GM19468 (cell line): ENCODE results near the gene TAL2.

Source experiments
- ATAC-seq: cut with Tn5 transposase; IDR thresholded peaks from one replicate; pipeline ENCODE4 v1.9.1; 2021; ENCODE audit warnings: mild to moderate bottlenecking, moderate library complexity, moderate number of reproducible peaks; ENCODE audit not compliant: unreplicated experiment; ENCODE audit errors: extremely low read depth

The TAL2 gene

DNA sequence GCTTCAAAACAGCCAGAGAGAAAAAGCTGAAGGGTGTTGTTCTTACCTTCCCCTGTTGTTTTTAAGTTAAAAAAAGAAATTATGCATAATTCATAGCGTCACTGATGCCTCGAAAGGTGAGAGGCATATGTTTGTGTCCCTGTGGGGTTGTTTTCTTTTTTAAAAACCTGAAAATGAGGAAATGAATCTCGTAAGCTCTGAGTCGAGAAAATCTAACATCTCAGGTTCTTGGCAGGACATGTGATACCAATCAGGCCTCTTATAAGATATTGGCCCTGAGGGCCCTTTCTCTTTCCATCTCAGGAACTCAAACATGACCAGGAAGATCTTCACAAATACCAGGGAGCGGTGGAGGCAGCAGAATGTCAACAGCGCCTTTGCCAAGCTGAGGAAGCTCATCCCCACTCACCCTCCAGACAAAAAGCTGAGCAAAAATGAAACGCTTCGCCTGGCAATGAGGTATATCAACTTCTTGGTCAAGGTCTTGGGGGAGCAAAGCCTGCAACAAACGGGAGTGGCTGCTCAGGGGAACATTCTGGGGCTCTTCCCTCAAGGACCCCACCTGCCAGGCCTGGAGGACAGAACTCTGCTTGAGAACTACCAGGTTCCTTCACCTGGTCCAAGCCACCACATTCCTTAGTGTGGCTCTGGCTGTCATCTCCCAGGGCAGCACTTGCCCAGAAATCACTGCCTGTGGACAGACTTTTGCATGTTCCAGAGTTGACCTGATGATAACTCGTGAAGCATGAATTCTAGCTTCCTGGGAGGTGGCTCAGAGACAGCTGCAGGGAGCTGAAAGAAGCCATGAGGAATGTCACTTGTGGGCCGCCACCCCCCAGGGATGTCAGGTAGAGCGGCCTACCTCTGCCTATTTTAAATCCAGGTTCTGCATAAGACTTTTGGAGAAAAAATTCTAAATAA, at the start of gene TAL2:
TSS of gene TAL2 (plus strand) at position 274 of the 921 bp plus-strand sequence. CDS start at position 314, 40 bp downstream.
- ATAC-seq = peak; percentile 81

DNA sequence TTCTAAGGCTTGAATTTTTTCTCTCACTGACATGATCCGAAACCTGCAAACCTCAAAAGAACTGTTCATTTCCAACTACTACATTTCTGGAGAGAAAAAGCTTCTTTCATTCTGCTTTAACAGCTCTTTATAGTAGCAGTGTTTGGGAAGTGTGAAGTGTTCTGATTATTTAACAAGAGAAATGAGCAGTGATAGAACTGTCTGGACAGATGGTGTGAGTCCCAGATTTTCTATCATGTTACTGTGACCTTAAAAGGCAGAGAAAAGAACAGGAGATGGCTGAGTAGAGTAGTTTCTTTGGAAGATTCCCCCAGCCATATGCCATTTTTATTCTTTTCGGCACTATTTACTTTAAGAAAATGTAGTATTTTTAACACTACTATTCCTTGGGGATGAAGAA, 41.3 kb upstream of the TAL2 start:
- ATAC-seq = no peak

DNA sequence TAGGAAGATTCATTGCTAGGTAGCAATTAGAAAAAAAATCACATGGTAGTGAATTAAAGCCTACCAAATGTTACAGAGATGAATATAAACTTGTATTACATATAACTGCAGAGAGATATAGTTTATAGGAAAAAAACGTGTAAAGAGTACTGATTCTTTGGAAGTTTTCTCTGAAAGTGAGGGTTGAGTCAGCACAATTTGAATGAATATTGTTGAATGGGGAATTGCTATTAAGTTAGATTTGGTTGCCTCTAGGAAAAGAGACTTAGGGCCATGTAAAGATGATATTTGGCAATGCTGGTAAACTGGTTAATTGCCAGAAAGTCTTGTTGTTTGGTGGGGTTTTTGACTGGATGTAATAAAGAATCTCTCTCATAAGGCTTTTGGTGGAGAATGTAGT, 37.2 kb upstream of the TAL2 start:
- no peak for ATAC-seq

DNA sequence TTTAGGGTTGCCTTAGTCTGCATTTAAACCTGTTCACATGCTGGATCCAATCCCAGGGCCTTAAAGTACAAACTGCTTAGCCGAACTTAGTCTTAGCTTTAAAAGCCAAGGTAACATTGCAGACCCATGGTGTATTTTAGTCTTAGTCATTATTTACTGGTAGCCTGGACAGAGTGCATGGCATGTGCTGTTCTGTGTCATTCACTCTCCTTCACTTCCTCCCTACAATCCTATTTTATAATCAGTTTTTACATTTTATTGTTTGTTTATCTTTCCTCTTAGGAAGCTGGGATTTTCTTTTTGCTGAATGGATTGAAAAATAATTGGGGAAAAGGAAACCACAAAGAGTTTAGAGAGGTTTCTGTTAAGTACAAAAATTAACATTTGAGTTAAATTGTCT, 29.4 kb upstream of the TAL2 start:
- no peak for ATAC-seq

DNA sequence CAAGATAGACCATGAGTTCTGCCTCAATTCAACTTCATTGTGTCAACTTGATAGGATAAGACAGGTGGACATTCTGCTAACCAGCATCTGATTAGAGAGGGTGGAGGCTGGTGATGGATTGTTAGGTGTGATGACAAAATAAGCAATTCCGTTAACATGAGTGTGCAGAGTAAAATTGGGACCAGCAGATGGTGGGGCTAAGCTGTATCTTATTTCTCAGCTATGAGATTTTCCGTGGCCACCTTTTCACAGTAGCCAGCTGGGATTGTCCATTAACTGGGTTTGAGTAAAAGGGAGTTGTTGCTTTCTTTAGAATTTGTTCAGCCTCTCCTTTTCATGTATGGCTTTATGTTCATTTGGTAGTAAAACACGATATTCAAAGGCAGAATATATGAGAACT, 28.8 kb upstream of the TAL2 start:
- no peak for ATAC-seq

DNA sequence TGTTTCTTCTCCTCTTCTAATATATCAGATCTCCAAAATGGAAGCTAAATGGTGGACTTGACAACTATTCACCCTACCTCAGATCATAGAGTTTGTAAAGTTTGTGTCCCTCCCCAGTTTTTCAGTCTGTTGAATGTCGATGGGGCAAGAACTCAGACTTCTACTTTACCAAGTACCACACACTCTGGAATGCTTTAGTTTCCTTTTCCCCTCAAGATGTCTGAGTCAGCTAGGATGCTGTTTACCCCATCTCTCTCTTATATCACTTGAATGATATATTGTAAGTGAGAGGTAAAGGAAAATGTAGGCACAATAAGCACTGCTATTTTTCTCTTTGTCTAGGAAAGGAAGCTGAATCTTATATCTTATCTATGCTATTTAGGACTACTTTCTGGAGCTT, 25.9 kb upstream of the TAL2 start:
- ATAC-seq = no peak

DNA sequence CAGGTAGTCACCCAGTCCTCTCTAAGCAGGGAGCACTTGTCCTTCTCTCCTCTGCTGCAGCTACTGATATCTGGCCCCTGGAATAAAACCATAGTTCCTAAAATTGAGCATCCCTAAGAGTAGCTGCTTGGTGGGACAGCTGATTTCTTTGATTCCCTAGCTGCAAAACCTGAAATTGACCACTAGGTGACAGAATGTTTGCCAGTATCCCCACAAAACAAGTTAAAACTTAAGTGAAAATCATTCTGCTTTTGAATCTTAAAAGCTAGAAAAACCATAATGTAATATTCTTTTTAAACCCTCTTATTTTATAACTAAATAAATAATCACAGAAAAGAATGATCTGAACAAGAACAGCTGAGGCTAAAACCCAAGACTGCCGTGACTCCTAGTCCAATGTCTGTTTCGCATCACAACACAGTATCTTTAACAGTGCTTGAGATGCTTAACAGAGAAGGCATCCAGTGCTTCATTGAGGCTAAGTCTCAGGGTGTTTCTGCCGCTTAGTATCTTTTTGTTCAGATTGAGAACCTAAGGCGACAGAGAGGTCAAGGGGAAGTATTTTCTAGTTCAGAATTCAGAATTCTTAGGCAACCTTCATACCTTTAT, 24.4 kb upstream of the TAL2 start:
- no peak for ATAC-seq

DNA sequence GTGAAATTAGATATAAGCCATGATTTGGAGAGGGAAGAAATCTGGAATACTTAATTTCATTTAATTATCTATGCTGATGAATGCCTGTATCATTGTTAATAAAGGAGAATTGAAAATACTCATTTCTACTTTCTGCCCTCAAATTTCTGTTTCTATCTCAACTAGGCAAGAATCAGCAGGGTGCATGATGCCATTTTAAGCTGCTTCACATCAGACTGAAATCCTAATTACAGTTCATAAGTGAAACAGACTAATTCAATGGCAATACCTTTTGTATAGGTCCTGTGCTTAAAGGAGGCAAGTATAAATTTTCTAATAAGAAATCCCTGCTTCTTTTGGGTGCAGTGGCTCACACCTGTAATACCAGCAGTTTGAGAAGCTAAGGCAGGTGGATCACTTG, 22.3 kb upstream of the TAL2 start:
- ATAC-seq = no peak

DNA sequence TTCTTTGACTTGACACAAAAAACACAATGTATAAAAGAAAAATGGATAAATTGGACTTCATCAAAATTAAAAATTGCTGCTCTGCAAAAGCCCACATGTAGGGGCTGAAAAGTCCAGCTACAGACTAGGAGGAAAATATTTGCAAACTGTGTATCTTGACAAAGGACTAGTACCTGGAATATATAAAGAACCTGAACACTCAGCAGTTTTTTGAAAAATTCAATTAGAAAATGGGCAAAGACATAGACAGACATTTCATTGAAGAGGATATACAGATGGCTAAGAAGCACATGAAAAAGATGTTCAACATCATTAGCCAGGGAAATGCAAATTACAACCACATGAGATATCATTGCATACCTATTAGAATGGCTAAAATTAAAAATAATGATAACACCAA, 18.5 kb upstream of the TAL2 start:
- no peak for ATAC-seq

DNA sequence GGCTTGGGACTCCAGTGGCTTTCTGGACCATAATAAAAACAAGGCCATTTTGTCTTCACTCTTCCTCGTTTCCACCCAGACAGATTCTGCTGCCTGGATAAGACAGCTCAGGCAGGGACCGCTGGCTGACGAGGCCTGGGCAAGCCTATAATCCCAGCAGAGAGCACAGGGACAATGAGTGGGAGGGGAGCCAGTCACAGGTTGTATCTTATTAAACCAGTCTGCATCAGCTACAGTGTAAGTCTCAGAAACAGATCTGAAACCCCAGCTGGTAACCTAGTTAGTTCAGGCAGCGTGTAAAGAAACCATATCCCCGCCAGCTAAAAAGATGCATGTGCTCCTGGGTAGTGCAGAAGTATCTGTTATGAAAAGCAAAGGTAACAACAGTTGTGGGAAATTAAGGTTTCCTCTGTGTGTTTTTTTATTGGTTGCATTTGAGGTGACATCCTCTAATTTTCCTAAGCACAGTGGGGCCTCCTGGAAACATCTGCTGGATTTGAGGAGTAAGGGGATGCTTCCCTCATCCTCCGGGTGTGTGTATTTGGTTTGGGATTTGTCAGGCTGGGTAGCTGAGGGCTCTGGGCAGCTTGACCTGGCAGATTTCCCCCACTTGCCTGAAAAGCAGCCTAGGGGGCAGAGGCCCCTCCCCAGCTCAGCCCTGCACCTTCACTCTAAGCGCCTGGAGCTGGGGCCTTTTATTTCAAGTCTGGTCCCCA, 15.2 kb upstream of the TAL2 start:
- no peak for ATAC-seq

DNA sequence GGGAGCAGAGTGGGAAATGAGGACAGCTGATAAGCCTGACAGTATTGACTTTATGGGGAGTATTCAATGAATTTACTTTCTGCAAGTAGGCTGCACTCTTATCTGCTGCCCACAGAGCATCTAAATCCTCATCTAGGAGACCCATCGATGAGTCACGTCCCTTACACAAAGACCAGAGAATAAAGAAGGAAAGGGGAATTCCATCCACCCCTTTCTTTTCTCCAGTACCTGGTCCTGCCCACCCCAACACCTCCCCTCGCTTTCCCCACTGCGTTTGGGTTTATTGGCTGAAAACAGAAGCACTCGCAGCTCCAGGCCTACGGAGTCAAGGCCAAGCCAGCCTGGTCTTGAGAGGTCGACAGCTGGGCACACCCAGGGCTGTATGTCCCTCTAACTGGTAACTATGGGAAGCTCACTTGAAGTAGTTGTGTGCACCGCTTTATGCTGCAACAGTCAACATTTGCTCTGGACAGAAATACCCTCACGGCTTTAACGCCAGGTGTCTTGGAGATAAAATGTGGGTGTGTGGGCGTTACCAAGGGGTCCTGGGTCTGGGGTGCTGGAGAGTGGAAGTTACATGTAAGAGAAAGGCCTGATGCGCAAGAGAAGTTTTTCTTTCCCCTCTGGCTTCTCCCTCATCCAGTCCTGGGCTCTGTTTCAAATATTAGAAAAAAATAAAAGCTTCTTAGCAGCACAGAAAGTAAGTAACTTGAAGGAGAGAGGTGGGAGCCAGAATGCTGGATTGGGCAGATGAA, 14.5 kb upstream of the TAL2 start:
- no peak for ATAC-seq

DNA sequence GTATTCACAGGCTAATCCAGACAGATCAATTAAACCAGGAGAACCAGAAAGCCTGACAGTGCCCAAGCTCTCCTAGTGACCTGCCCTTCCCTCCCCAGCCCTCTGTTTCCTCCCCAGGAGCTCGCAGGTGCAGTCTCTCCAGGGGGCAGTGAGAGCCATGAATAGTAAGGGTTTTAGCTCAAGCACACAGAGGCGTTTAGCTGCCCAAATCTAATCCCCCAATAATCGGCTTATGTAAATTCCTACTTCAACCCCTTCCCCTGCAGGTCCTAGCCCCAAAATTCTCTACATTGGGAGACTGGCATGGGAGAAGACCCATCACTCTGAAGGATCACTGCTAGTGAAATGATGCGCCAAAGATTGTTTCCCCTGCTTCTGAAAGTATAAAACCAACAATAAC, 10.5 kb upstream of the TAL2 start:
- ATAC-seq = no peak

DNA sequence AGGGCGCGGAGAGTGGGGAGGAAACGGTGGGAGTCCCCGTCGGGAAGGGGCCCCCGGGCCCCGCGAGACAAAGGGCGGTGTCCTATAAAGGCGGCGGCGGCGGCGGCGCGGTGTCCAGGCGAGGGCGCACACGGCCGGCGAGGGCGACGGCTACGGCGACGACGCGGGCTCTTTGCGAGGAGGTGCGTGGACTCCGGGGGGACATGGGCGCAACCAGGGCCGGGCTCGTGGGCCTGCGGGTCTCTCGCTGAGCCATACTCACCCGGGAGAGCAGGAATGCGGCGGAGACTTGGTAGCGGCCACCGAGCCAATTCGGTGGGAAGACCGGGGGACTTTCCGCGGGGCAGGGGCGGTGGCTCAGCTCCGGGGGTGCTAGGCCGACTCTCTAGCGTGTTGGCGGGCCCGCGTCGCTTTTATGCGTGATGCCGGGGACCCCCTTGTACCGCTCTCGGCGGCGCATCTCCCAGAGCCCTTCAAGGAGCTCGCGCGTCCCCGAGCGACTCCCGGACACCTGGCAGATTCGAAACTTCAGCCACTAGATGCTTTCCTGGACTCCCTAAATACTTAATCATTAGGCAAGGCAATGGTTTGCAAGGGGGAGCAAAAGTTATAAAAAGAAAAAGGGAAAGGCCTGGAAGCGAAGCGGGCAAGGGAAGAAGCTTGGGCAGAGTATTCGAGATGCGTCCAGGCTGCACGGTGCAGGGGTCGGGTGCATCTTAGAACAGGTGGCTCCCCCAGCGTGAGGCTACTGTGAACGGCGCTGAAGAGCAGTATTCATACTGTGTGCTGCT, 5.9 kb upstream of the TAL2 start:
- no peak for ATAC-seq

DNA sequence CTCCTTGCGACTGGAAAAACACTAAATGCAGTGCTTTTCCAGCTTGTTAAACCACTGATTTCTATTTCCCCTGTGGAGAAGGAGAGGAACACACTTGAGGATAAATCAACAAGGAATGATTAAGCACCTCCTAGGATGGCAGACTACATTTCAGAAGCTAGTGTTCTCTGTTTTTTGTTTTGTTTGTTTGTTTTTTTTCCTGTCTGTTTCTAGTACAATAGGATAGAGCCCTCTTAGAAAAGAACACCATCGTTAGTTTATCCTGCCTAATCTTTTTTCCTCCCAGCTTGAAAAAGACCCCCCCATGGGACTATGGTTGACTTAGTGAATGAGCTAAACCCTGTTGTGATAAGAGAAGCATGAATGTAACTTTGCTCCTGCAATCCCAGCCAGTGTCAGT, 3.9 kb upstream of the TAL2 start:
- ATAC-seq = no peak

DNA sequence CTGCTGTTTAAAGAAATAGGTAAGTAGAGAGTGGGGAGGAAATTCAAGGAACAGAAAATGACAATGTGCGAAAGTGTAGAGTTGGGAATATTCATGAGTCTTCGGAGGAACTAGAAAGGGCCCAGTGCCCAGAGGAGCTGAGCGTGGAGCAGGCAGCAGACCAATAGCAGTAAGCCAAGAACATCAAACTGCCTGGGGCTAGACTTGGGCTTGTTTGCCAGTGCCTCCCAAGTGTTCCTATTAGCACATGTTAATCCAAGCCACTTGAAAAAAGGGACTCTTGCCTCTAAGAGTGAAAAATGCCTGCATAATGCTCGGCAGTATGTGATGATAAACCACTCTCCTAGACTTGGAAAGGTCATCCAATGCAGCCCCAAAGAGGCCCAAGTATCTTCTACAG, 1.2 kb upstream of the TAL2 start:
- no peak for ATAC-seq

DNA sequence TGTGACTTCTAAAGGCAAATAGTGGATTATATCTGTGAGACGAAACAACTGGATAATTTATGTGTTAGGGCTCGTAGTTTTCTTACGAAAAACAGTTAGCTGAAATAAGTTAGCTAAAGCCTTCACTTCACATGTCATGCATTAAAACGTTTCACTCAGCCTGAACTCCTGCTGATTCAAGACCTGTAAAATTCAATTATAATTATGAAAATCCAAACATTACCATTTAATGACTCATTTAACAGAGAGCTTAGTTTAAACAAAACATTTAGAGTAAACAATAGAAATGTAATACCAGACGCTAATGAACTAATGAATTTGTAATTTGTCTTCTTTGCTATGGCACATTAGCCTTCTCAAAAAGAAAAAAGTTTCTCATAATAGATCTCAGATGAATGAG, 1.7 kb downstream of the TAL2 start:
- no peak for ATAC-seq

DNA sequence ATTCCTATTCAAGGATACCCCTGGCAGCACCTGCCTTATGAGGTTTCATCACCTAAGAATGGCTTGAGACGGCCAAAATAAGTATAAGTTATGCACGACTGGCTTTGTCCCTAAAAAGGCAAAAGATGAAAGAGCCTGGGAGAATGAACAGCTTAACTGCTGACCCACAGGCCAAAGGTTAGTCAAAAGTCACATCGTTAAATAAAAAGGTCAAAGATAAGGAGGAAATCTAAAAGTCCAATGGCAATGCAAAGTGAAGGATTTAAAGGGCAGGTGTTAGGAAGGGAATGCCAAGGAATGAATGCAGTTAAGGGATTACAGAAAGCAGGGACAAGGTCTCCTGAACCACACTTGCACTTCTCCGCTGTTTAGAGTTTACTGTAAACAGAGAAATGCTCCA, 5.6 kb downstream of the TAL2 start:
- no peak for ATAC-seq

DNA sequence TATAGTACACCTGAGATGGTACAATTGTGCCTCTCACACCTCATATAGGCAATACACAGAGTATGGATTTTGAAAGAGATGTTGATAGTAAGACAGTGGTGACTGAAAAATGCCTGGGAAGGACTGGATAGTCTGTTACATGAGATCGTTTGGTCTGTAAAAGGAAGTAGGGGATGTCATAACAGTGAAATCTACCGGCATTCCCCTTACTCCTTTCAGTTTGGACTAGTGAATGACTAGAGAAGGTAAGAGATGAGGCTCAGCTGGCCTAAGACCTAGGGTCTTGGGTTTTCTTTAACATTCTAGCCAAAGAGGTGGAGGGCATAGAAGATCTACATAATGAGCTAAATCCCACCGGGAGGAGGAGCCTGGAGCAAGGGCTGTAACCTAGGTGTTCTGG, 8.1 kb downstream of the TAL2 start:
- no peak for ATAC-seq

DNA sequence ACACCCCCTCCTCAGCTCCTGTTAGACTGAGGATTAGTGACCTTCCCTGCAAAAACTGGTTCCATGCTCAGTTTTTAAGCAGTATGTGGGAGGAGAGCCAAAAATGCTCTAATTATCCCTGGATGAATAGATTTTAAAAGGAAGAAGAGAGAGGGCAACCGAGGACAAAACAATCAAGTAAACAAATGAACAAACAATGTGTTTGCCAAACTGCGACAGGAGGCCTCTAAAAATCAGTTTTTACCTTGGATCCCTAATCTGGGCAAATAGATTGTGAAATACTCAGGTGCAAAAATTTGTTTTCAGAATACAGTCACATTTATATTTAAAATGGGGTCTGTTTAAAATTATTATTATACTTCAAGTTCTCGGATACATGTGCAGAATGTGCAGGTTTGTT, 8.5 kb downstream of the TAL2 start:
- ATAC-seq = no peak
